NT2/D1 (cell line): Measurements from ENCODE around the gene CYB5R2.

ENCODE experiments used
- SUZ12 ChIP-seq: IDR thresholded peaks from 2 replicates; pipeline ENCODE4 v1.6.1; 2011; ENCODE audit not compliant: insufficient read length, insufficient read depth; ENCODE audit errors: extremely low read depth
- YY1 ChIP-seq: IDR thresholded peaks from 2 replicates; pipeline ENCODE4 v1.6.1; 2011; ENCODE audit not compliant: insufficient read length, insufficient read depth
- ZNF274 ChIP-seq: IDR thresholded peaks from 2 replicates; pipeline ENCODE4 v1.6.1; 2011; ENCODE audit warnings: mild to moderate bottlenecking, low read depth, low read length

GRCh38 chr11:7677796-7678201 is 4.5 kb upstream of the CYB5R2 start:
- TF ChIP-seq ZNF274 (no peak), YY1 (no peak), SUZ12 (no peak)
